Measurements from ENCODE around the gene NFIB. TPM values are rescaled to one million over a fixed set of nuclear protein-coding genes. Genes with fewer than 3 reads are reported as not detected.

NFIB gene
- total RNA-seq, 1 experiment from 2014 or later = 18.6 TPM

GRCh38 chr9:14139287-14139686, 174.7 kb downstream of the NFIB start:
- H2AFZ ChIP-seq (ENCODE audit: low read length) = no peak overlapping the region
- BruUV-seq (replicated peaks) = no TSS peak
- H3F3A ChIP-seq (ENCODE audit: low read length, unreplicated experiment) = no peaks in the 10 kb centered on the region
- H3K9me2 ChIP-seq (replicated peaks; ENCODE audit: low read length) = no peaks in the 10 kb centered on the region
- DNase-seq (no peak), ATAC-seq (no peak)
- H3K9ac ChIP-seq (ENCODE audit: low read length) = no peak overlapping the region
- H3K4me2 ChIP-seq (ENCODE audit: low read length) = no peak overlapping the region
- H3K9me3 ChIP-seq (ENCODE audit: low read length) = no peaks in the 10 kb centered on the region
- no peak overlapping the region for H3K27ac ChIP-seq (ENCODE audit: low read length)
- ChIA-PET POLR2A (ENCODE audit: unreplicated experiment) (no interaction called here), CTCF (no interaction called here)
- no peaks in the 10 kb centered on the region for H3K4me1 ChIP-seq (ENCODE audit: insufficient read depth, low read length)
- H3K4me3 ChIP-seq (ENCODE audit: low read length) = no peak overlapping the region
- no peak for TF ChIP-seq EZH2phosphoT487 (IDR thresholded peaks at IDR 0.05; ENCODE audit: borderline replicate concordance, low read length)
- TF ChIP-seq CTCF (conservative IDR thresholded peaks at IDR 0.05; ENCODE audit: low read depth, low read length) = no peak
- no peak for TF ChIP-seq EZH2 (IDR thresholded peaks at IDR 0.05; ENCODE audit: low read length, unreplicated experiment)
- intact Hi-C loops (cut with micrococcal nuclease) = no loop called here
- H3K79me2 ChIP-seq (ENCODE audit: low read length) = no peaks in the 10 kb centered on the region
- no peaks in the 10 kb centered on the region for H4K20me1 ChIP-seq (ENCODE audit: low read length)
- no peaks in the 10 kb centered on the region for H3K27me3 ChIP-seq (ENCODE audit: low read length)
- H3K36me3 ChIP-seq (ENCODE audit: low read depth, low read length) = peaks cover 5% of the 10 kb centered on the region

GRCh38 chr9:14136646-14137370, 177.1 kb downstream of the NFIB start:
- no peak for DNase-seq
- H3K27ac ChIP-seq (ENCODE audit: low read length) = no peak overlapping the region
- no peak overlapping the region for H2AFZ ChIP-seq (ENCODE audit: low read length)
- H3K9me2 ChIP-seq (replicated peaks; ENCODE audit: low read length) = no peaks in the 10 kb centered on the region
- intact Hi-C loops (cut with micrococcal nuclease) = no loop called here
- no peaks in the 10 kb centered on the region for H3K79me2 ChIP-seq (ENCODE audit: low read length)
- no peak overlapping the region for H3K4me2 ChIP-seq (ENCODE audit: low read length)
- no peaks in the 10 kb centered on the region for H3K9me3 ChIP-seq (ENCODE audit: low read length)
- H3K36me3 ChIP-seq (ENCODE audit: low read depth, low read length) = no peaks in the 10 kb centered on the region
- no peak for ATAC-seq
- ChIA-PET POLR2A (ENCODE audit: unreplicated experiment) (no interaction called here), CTCF (no interaction called here)
- BruUV-seq (replicated peaks) = no TSS peak
- no peaks in the 10 kb centered on the region for H3F3A ChIP-seq (ENCODE audit: low read length, unreplicated experiment)
- H3K9ac ChIP-seq (ENCODE audit: low read length) = no peak overlapping the region
- no peaks in the 10 kb centered on the region for H3K4me1 ChIP-seq (ENCODE audit: insufficient read depth, low read length)
- H4K20me1 ChIP-seq (ENCODE audit: low read length) = no peaks in the 10 kb centered on the region
- TF ChIP-seq EZH2 (IDR thresholded peaks at IDR 0.05; ENCODE audit: low read length, unreplicated experiment) = no peak
- TF ChIP-seq CTCF (conservative IDR thresholded peaks at IDR 0.05; ENCODE audit: low read depth, low read length) = no peak
- no peak for TF ChIP-seq EZH2phosphoT487 (IDR thresholded peaks at IDR 0.05; ENCODE audit: borderline replicate concordance, low read length)
- no peaks in the 10 kb centered on the region for H3K27me3 ChIP-seq (ENCODE audit: low read length)
- no peak overlapping the region for H3K4me3 ChIP-seq (ENCODE audit: low read length)

GRCh38 chr9:14136047-14136635, 177.8 kb downstream of the NFIB start:
- H3F3A ChIP-seq (ENCODE audit: low read length, unreplicated experiment) = no peaks in the 10 kb centered on the region
- intact Hi-C loops (cut with micrococcal nuclease) = no loop called here
- no peaks in the 10 kb centered on the region for H3K9me2 ChIP-seq (replicated peaks; ENCODE audit: low read length)
- ChIA-PET POLR2A (ENCODE audit: unreplicated experiment) (no interaction called here), CTCF (no interaction called here)
- H3K79me2 ChIP-seq (ENCODE audit: low read length) = no peaks in the 10 kb centered on the region
- no peaks in the 10 kb centered on the region for H3K27me3 ChIP-seq (ENCODE audit: low read length)
- no peak overlapping the region for H3K4me3 ChIP-seq (ENCODE audit: low read length)
- no peak for TF ChIP-seq CTCF (conservative IDR thresholded peaks at IDR 0.05; ENCODE audit: low read depth, low read length)
- TF ChIP-seq EZH2 (IDR thresholded peaks at IDR 0.05; ENCODE audit: low read length, unreplicated experiment) = no peak
- TF ChIP-seq EZH2phosphoT487 (IDR thresholded peaks at IDR 0.05; ENCODE audit: borderline replicate concordance, low read length) = no peak
- no peak overlapping the region for H3K27ac ChIP-seq (ENCODE audit: low read length)
- no TSS peak for BruUV-seq (replicated peaks)
- H3K36me3 ChIP-seq (ENCODE audit: low read depth, low read length) = no peaks in the 10 kb centered on the region
- H2AFZ ChIP-seq (ENCODE audit: low read length) = no peak overlapping the region
- H3K4me2 ChIP-seq (ENCODE audit: low read length) = no peak overlapping the region
- H3K9me3 ChIP-seq (ENCODE audit: low read length) = no peaks in the 10 kb centered on the region
- DNase-seq (no peak), ATAC-seq (no peak)
- H3K9ac ChIP-seq (ENCODE audit: low read length) = no peak overlapping the region
- H4K20me1 ChIP-seq (ENCODE audit: low read length) = no peaks in the 10 kb centered on the region
- H3K4me1 ChIP-seq (ENCODE audit: insufficient read depth, low read length) = no peaks in the 10 kb centered on the region

All from PC-3 (cell line).